Cardiac muscle cell (in vitro differentiated cells and primary cell): Measurements from ENCODE around the gene CTNNA2. TPM values are rescaled to one million over a fixed set of nuclear protein-coding genes. Genes with fewer than 3 reads are reported as not detected.

Source experiments
- DNase-seq, 2 donors: peaks; one replicate each; pipeline versions ENCODE4 v3.0.0 to v3.0.0-alpha.2; 2010 to 2017; ENCODE audit warnings: low read depth in 1 of 2, low spot score in 1 of 2
- H3K27ac ChIP-seq: fragments of 200-600 bp; sonication (generic); 2 replicates; pipeline ENCODE4 v1.5.1; 2016
- H3K27me3 ChIP-seq: fragments of 200-600 bp; sonication (generic); 2 replicates; pipeline ENCODE4 v1.6.0; 2016; ENCODE audit warnings: control low read depth
- H3K36me3 ChIP-seq: fragments of 200-600 bp; sonication (generic); 2 replicates; pipeline ENCODE4 v1.5.1; 2016; ENCODE audit warnings: control low read depth
- H3K4me1 ChIP-seq: fragments of 200-600 bp; sonication (generic); 2 replicates; pipeline ENCODE4 v1.8.1; 2017; ENCODE audit warnings: low read depth, mild to moderate bottlenecking, mixed run types
- H3K4me3 ChIP-seq: fragments of 200-600 bp; sonication (generic); 2 replicates; pipeline ENCODE4 v1.5.1; 2016; ENCODE audit warnings: mild to moderate bottlenecking
- H3K9me3 ChIP-seq: fragments of 200-600 bp; sonication (generic); 2 replicates; pipeline ENCODE4 v1.5.1; 2017; ENCODE audit warnings: low read depth, mild to moderate bottlenecking, control low read depth
- CTCF ChIP-seq: IDR thresholded peaks from 2 replicates; pipeline ENCODE4 v1.5.1; 2012; ENCODE audit warnings: low read depth, mild to moderate bottlenecking, low read length
- polyA plus RNA-seq: library from polyadenylated mRNA; unstranded; fragments of >200 nt; fragmentation: Nextera tagmentation; extraction: Ambion mirVana; gene quantifications from 2 replicates; pipeline ENCODE4 v1.2.1, GENCODE V29; 2016
- total RNA-seq: library from RNA; depleted of rRNA; stranded (reverse); fragments of >200 nt; gene quantifications from 2 replicates; pipeline ENCODE4 v1.2.3, GENCODE V29; 2016

The CTNNA2 gene
- total and polyA plus RNA-seq, 2 experiments from 2014 or later = 7.4 to 17.4 TPM

DNA sequence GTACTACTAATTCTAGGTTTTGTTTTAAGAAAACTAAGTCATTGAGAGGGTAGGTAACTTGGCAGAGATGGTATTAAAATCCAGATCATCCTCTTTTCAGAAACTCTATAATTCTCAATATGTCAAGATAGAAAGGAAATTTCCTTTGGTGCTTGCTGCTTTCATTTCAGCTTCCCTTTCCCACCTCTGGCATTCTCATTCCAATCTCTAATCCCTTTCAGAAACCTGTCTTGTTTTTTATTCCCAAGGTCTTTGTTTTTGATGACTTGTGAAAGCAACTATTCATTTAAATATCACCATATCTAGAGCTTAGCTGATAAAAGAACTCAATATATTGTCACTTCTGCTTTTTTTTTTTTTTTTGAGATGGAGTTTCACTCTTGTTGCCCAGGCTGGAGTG, 1034.5 kb downstream of the CTNNA2 start:
- H3K4me1 ChIP-seq = peaks cover 20% of the 10 kb centered on the region
- no peak for DNase-seq
- no peak for TF ChIP-seq CTCF
- H3K36me3 ChIP-seq = no peaks in the 10 kb centered on the region
- no peak overlapping the region for H3K4me3 ChIP-seq
- no peaks in the 10 kb centered on the region for H3K27me3 ChIP-seq
- H3K27ac ChIP-seq = no peak overlapping the region
- H3K9me3 ChIP-seq = no peaks in the 10 kb centered on the region

DNA sequence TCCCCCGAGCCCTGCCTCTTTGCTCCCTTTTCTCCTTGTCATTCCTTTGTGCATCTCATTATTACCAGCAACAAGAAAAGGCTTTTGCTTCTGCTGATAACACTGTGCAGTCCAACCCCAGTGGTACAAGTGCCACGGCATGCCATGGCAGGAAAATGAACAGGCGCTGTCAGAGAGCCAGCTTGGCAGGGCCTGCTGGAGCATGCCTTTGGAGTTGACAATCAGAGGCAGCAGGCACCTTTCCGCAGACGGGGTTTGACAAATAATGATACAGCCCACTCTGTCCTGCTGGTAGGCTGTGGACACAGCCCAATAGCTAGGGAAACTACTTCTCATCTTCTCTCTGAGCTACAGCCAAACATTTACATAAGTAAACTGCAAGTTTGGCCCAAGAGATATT, 1035.6 kb downstream of the CTNNA2 start:
- DNase-seq = peak in 1 of 2 donors; percentile 71
- H3K4me3 ChIP-seq = no peak overlapping the region
- no peaks in the 10 kb centered on the region for H3K9me3 ChIP-seq
- no peaks in the 10 kb centered on the region for H3K36me3 ChIP-seq
- TF ChIP-seq CTCF = no peak
- H3K4me1 ChIP-seq = peaks cover 20% of the 10 kb centered on the region
- no peaks in the 10 kb centered on the region for H3K27me3 ChIP-seq
- peak overlapping the region; percentile 37 for H3K27ac ChIP-seq

- Histone ChIP-seq H3K9me3 (no peaks in the 10 kb centered on the region), H3K27ac (no peak overlapping the region), H3K27me3 (no peaks in the 10 kb centered on the region), H3K36me3 (no peaks in the 10 kb centered on the region), H3K4me1 (peaks cover 20% of the 10 kb centered on the region), H3K4me3 (no peak overlapping the region)
- no peak for TF ChIP-seq CTCF
- no peak for DNase-seq
Observed at GRCh38 chr2:80549901-80550300, 1037.0 kb downstream of the CTNNA2 start.

GRCh38 chr2:80560326-80560725, 1047.5 kb downstream of the CTNNA2 start:
- no peak for DNase-seq
- no peaks in the 10 kb centered on the region for H3K27me3 ChIP-seq
- H3K9me3 ChIP-seq = no peaks in the 10 kb centered on the region
- H3K4me1 ChIP-seq = peaks cover 9% of the 10 kb centered on the region
- H3K36me3 ChIP-seq = no peaks in the 10 kb centered on the region
- no peak overlapping the region for H3K27ac ChIP-seq
- no peak overlapping the region for H3K4me3 ChIP-seq
- no peak for TF ChIP-seq CTCF

DNA sequence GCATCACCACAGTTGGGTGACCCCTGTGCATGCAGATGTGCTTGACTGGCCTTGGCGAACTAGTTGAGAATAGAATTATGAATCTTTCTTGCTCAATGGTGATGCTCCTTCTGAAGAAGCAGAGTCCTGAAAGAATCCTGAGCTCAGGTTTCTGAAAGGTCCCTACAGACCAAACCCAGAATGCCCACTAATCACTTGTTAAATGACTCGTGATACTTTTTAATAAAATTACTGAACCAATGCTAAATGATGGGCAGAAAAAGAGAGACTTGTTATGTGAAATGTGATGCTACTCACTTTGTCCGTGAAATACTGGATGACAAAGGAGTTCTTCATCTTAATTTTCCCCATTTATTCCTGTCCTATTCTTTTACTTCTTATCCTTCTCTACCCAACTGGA, 1055.2 kb downstream of the CTNNA2 start:
- H3K9me3 ChIP-seq = no peaks in the 10 kb centered on the region
- no peak for TF ChIP-seq CTCF
- H3K27ac ChIP-seq = no peak overlapping the region
- no peaks in the 10 kb centered on the region for H3K4me1 ChIP-seq
- no peak overlapping the region for H3K4me3 ChIP-seq
- DNase-seq = no peak
- H3K27me3 ChIP-seq = no peaks in the 10 kb centered on the region
- H3K36me3 ChIP-seq = no peaks in the 10 kb centered on the region

GRCh38 chr2:80573167-80573566, 1060.3 kb downstream of the CTNNA2 start:
- no peak for DNase-seq
- no peaks in the 10 kb centered on the region for H3K27me3 ChIP-seq
- no peaks in the 10 kb centered on the region for H3K36me3 ChIP-seq
- H3K4me1 ChIP-seq = no peaks in the 10 kb centered on the region
- no peaks in the 10 kb centered on the region for H3K9me3 ChIP-seq
- no peak overlapping the region for H3K4me3 ChIP-seq
- H3K27ac ChIP-seq = no peak overlapping the region
- TF ChIP-seq CTCF = no peak
